ENCODE results near the gene PRPF19.

The PRPF19 gene

GRCh38 chr11:60868682-60869450 lies 37.5 kb downstream of the PRPF19 start:
- Histone ChIP-seq H3K9me3 (ENCODE audit: control insufficient read depth, low read length) (no peaks in the 10 kb centered on the region), H3K27me3 (replicated peaks; ENCODE audit: control insufficient read depth, insufficient read depth, low read length, poor library complexity, severe bottlenecking) (no peaks in the 10 kb centered on the region), H3K27ac (ENCODE audit: insufficient read depth, low read length, poor library complexity, severe bottlenecking) (no peak overlapping the region), H3K36me3 (ENCODE audit: control insufficient read depth, insufficient read depth, low read length) (no peaks in the 10 kb centered on the region), H3K4me3 (ENCODE audit: insufficient read depth, low read depth, low read length, poor library complexity, severe bottlenecking) (no peak overlapping the region), H3K4me1 (ENCODE audit: control insufficient read depth, insufficient read depth, low read length, poor library complexity, severe bottlenecking) (no peaks in the 10 kb centered on the region)
- DNase-seq, result no peak

GRCh38 chr11:60867871-60868681 lies 38.3 kb downstream of the PRPF19 start:
- H3K36me3 ChIP-seq (ENCODE audit: control insufficient read depth, insufficient read depth, low read length), result no peaks in the 10 kb centered on the region
- no peak overlapping the region for H3K27ac ChIP-seq (ENCODE audit: insufficient read depth, low read length, poor library complexity, severe bottlenecking)
- no peaks in the 10 kb centered on the region for H3K4me1 ChIP-seq (ENCODE audit: control insufficient read depth, insufficient read depth, low read length, poor library complexity, severe bottlenecking)
- no peaks in the 10 kb centered on the region for H3K9me3 ChIP-seq (ENCODE audit: control insufficient read depth, low read length)
- no peak overlapping the region for H3K4me3 ChIP-seq (ENCODE audit: insufficient read depth, low read depth, low read length, poor library complexity, severe bottlenecking)
- no peak for DNase-seq
- H3K27me3 ChIP-seq (replicated peaks; ENCODE audit: control insufficient read depth, insufficient read depth, low read length, poor library complexity, severe bottlenecking), result no peaks in the 10 kb centered on the region

GRCh38 chr11:60866911-60867870 lies 39.2 kb downstream of the PRPF19 start, which contains the start of gene ZP1:
TSS of gene ZP1 (plus strand) at chr11:60867542. CDS start at chr11:60867562, 20 bp downstream.
- H3K4me3 ChIP-seq (ENCODE audit: insufficient read depth, low read depth, low read length, poor library complexity, severe bottlenecking), result no peak within 1 kb of the TSS
- no peaks in the 10 kb centered on the region for H3K27me3 ChIP-seq (replicated peaks; ENCODE audit: control insufficient read depth, insufficient read depth, low read length, poor library complexity, severe bottlenecking)
- H3K9me3 ChIP-seq (ENCODE audit: control insufficient read depth, low read length), result no peaks in the 10 kb centered on the region
- H3K36me3 ChIP-seq (ENCODE audit: control insufficient read depth, insufficient read depth, low read length), result no peaks in the 10 kb centered on the region
- no peak within 1 kb of the TSS for H3K27ac ChIP-seq (ENCODE audit: insufficient read depth, low read length, poor library complexity, severe bottlenecking)
- no peaks in the 10 kb centered on the region for H3K4me1 ChIP-seq (ENCODE audit: control insufficient read depth, insufficient read depth, low read length, poor library complexity, severe bottlenecking)
- no peak for DNase-seq

GRCh38 chr11:60864856-60865513 lies 41.4 kb downstream of the PRPF19 start:
- Histone ChIP-seq H3K27me3 (replicated peaks; ENCODE audit: control insufficient read depth, insufficient read depth, low read length, poor library complexity, severe bottlenecking) (no peaks in the 10 kb centered on the region), H3K27ac (ENCODE audit: insufficient read depth, low read length, poor library complexity, severe bottlenecking) (no peak overlapping the region), H3K36me3 (ENCODE audit: control insufficient read depth, insufficient read depth, low read length) (no peaks in the 10 kb centered on the region), H3K9me3 (ENCODE audit: control insufficient read depth, low read length) (no peaks in the 10 kb centered on the region), H3K4me1 (ENCODE audit: control insufficient read depth, insufficient read depth, low read length, poor library complexity, severe bottlenecking) (no peaks in the 10 kb centered on the region), H3K4me3 (ENCODE audit: insufficient read depth, low read depth, low read length, poor library complexity, severe bottlenecking) (no peak overlapping the region)
- no peak for DNase-seq

- no peak overlapping the region for H3K4me3 ChIP-seq (ENCODE audit: insufficient read depth, low read depth, low read length, poor library complexity, severe bottlenecking)
- H3K27ac ChIP-seq (ENCODE audit: insufficient read depth, low read length, poor library complexity, severe bottlenecking), result no peak overlapping the region
- no peaks in the 10 kb centered on the region for H3K27me3 ChIP-seq (replicated peaks; ENCODE audit: control insufficient read depth, insufficient read depth, low read length, poor library complexity, severe bottlenecking)
- DNase-seq, result no peak
- H3K9me3 ChIP-seq (ENCODE audit: control insufficient read depth, low read length), result no peaks in the 10 kb centered on the region
- H3K4me1 ChIP-seq (ENCODE audit: control insufficient read depth, insufficient read depth, low read length, poor library complexity, severe bottlenecking), result no peaks in the 10 kb centered on the region
- H3K36me3 ChIP-seq (ENCODE audit: control insufficient read depth, insufficient read depth, low read length), result no peaks in the 10 kb centered on the region
These were observed 42.5 kb downstream of the PRPF19 start for GRCh38 chr11:60863550-60864521.

GRCh38 chr11:60862171-60862570 lies 44.2 kb downstream of the PRPF19 start:
- Histone ChIP-seq H3K27ac (ENCODE audit: insufficient read depth, low read length, poor library complexity, severe bottlenecking) (no peak overlapping the region), H3K4me3 (ENCODE audit: insufficient read depth, low read depth, low read length, poor library complexity, severe bottlenecking) (no peak overlapping the region), H3K27me3 (replicated peaks; ENCODE audit: control insufficient read depth, insufficient read depth, low read length, poor library complexity, severe bottlenecking) (no peaks in the 10 kb centered on the region), H3K36me3 (ENCODE audit: control insufficient read depth, insufficient read depth, low read length) (no peaks in the 10 kb centered on the region), H3K9me3 (ENCODE audit: control insufficient read depth, low read length) (no peaks in the 10 kb centered on the region), H3K4me1 (ENCODE audit: control insufficient read depth, insufficient read depth, low read length, poor library complexity, severe bottlenecking) (peaks cover 6% of the 10 kb centered on the region)
- no peak for DNase-seq

- H3K27me3 ChIP-seq (replicated peaks; ENCODE audit: control insufficient read depth, insufficient read depth, low read length, poor library complexity, severe bottlenecking), result no peaks in the 10 kb centered on the region
- no peaks in the 10 kb centered on the region for H3K36me3 ChIP-seq (ENCODE audit: control insufficient read depth, insufficient read depth, low read length)
- H3K9me3 ChIP-seq (ENCODE audit: control insufficient read depth, low read length), result no peaks in the 10 kb centered on the region
- no peak overlapping the region for H3K27ac ChIP-seq (ENCODE audit: insufficient read depth, low read length, poor library complexity, severe bottlenecking)
- H3K4me1 ChIP-seq (ENCODE audit: control insufficient read depth, insufficient read depth, low read length, poor library complexity, severe bottlenecking), result peaks cover 6% of the 10 kb centered on the region
- H3K4me3 ChIP-seq (ENCODE audit: insufficient read depth, low read depth, low read length, poor library complexity, severe bottlenecking), result no peak overlapping the region
- DNase-seq, result no peak
These were observed 45.4 kb downstream of the PRPF19 start for GRCh38 chr11:60860943-60861342.

- Histone ChIP-seq H3K4me1 (ENCODE audit: control insufficient read depth, insufficient read depth, low read length, poor library complexity, severe bottlenecking) (peaks cover 6% of the 10 kb centered on the region), H3K27ac (ENCODE audit: insufficient read depth, low read length, poor library complexity, severe bottlenecking) (no peak overlapping the region), H3K27me3 (replicated peaks; ENCODE audit: control insufficient read depth, insufficient read depth, low read length, poor library complexity, severe bottlenecking) (no peaks in the 10 kb centered on the region), H3K4me3 (ENCODE audit: insufficient read depth, low read depth, low read length, poor library complexity, severe bottlenecking) (no peak overlapping the region), H3K36me3 (ENCODE audit: control insufficient read depth, insufficient read depth, low read length) (no peaks in the 10 kb centered on the region), H3K9me3 (ENCODE audit: control insufficient read depth, low read length) (no peaks in the 10 kb centered on the region)
- no peak for DNase-seq
These were observed 46.7 kb downstream of the PRPF19 start for GRCh38 chr11:60859616-60860250.

Measured in effector memory CD4-positive, alpha-beta T cell (primary cell).